KMS-11 (cell line): Measurements from ENCODE around the gene SERHL2.
"Not testable (repeated sequence)": the region's sequence is repeated elsewhere in the genome, so short reads cannot be mapped to it uniquely, and the experiment has no call there.

Source experiments
- H2AFZ ChIP-seq: fragments of 200-600 bp; sonication (generic); 2 replicates; pipeline ENCODE4 v1.6.1; 2016; ENCODE audit warnings: antibody characterized with exemption, mixed run types, low read depth
- H3K27ac ChIP-seq: fragments of 200-600 bp; sonication (generic); 2 replicates; pipeline ENCODE4 v1.6.1; 2016; ENCODE audit warnings: mild to moderate bottlenecking, mixed run types
- H3K27me3 ChIP-seq: fragments of 200-600 bp; sonication (generic); 2 replicates; pipeline ENCODE4 v1.6.1; 2017; ENCODE audit warnings: mild to moderate bottlenecking, low read depth, mixed run types, moderate library complexity; ENCODE audit not compliant: insufficient read depth
- H3K36me3 ChIP-seq: fragments of 200-600 bp; sonication (generic); 2 replicates; pipeline ENCODE4 v1.6.1; 2017; ENCODE audit warnings: mild to moderate bottlenecking, mixed run types; ENCODE audit not compliant: insufficient read depth
- H3K4me1 ChIP-seq: fragments of 200-600 bp; sonication (generic); 2 replicates; pipeline ENCODE4 v1.6.1; 2016; ENCODE audit warnings: mild to moderate bottlenecking, low read depth, mixed run types; ENCODE audit not compliant: poor library complexity, severe bottlenecking
- H3K4me2 ChIP-seq: fragments of 200-600 bp; sonication (generic); 2 replicates; pipeline ENCODE4 v1.7.0; 2016; ENCODE audit warnings: mild to moderate bottlenecking, mixed run types
- H3K4me3 ChIP-seq: fragments of 200-600 bp; sonication (generic); IDR thresholded peaks from 2 replicates; pipeline ENCODE4 v1.6.1; 2017; ENCODE audit warnings: low read depth, low read length, mixed read lengths; ENCODE audit not compliant: insufficient read depth
- H3K79me2 ChIP-seq: fragments of 200-600 bp; sonication (generic); 2 replicates; pipeline ENCODE4 v1.6.1; 2016; ENCODE audit warnings: low read depth, mixed run types; ENCODE audit not compliant: insufficient read depth
- H3K9ac ChIP-seq: fragments of 200-600 bp; sonication (generic); 2 replicates; pipeline ENCODE4 v1.6.1; 2016; ENCODE audit warnings: mild to moderate bottlenecking, mixed run types
- H4K20me1 ChIP-seq: fragments of 200-600 bp; sonication (generic); 2 replicates; pipeline ENCODE4 v1.6.1; 2016; ENCODE audit warnings: mild to moderate bottlenecking, mixed run types; ENCODE audit not compliant: insufficient read depth
- TF ChIP-seq, protein P1 (sequence below): fragments of 200-600 bp; sonication (generic); conservative IDR thresholded peaks from 2 replicates; pipeline ENCODE4 v1.6.1; 2017; ENCODE audit warnings: low read depth, mild to moderate bottlenecking, antibody characterized with exemption, low read length, moderate library complexity, mixed read lengths

Gene SERHL2, protein sequence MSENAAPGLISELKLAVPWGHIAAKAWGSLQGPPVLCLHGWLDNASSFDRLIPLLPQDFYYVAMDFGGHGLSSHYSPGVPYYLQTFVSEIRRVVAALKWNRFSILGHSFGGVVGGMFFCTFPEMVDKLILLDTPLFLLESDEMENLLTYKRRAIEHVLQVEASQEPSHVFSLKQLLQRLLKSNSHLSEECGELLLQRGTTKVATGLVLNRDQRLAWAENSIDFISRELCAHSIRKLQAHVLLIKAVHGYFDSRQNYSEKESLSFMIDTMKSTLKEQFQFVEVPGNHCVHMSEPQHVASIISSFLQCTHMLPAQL

DNA sequence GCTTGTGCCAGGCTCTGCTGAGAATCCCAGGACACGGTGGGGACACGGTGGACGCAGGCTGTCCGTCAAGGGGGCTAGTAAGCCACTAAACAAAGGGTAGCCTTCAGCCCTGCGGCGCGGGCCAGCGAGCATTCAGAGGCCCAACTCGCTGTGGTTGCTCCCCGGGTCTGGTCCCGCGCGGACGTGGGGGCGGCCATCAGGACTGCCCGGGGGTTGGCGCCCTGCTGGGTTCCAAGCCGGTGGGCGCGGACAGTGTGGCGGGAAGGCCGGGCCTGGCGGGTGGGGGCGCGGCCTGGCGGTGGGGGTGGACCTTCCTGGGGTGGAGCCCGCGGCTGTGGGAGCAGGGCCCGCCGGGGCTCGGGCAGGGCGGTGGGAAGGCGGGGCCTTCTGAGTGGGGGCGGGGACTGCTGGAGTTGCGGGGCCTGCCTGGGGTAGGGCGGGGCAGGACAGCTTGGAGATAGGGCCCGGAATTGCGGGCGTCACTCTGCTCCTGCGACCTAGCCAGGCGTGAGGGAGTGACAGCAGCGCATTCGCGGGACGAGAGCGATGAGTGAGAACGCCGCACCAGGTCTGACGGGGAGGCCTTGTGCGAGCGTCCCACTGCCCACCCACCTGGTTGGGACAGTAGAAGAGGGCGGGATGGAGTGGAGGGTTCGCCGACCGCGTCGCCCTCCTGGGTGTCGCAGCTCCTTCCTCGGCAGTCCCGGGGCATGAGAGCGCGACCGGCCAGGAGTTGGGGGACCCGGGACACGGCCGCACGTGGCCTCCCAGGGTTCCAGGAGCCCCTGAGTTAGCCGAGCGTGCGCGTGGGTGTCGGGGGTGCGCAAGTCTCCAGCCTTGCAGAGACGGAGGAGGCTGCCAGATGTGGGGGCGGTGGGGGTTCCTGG lies at the start of gene SERHL2:
TSS of gene SERHL2 (plus strand) at position 482 of the 887 bp plus-strand sequence. CDS start at position 547, 65 bp downstream.
- Histone ChIP-seq H3K4me3 (no peak within 1 kb of the TSS), H3K36me3 (no peaks in the 10 kb centered on the region), H3K4me1 (peaks cover 23% of the 10 kb centered on the region), H4K20me1 (no peaks in the 10 kb centered on the region), H3K27me3 (peaks cover 40% of the 10 kb centered on the region), H3K9ac (no peak within 1 kb of the TSS), H2AFZ (no peak within 1 kb of the TSS), H3K79me2 (no peaks in the 10 kb centered on the region), H3K27ac (no peak within 1 kb of the TSS), H3K4me2 (no peak within 1 kb of the TSS)
- TF ChIP-seq, protein P1, sequence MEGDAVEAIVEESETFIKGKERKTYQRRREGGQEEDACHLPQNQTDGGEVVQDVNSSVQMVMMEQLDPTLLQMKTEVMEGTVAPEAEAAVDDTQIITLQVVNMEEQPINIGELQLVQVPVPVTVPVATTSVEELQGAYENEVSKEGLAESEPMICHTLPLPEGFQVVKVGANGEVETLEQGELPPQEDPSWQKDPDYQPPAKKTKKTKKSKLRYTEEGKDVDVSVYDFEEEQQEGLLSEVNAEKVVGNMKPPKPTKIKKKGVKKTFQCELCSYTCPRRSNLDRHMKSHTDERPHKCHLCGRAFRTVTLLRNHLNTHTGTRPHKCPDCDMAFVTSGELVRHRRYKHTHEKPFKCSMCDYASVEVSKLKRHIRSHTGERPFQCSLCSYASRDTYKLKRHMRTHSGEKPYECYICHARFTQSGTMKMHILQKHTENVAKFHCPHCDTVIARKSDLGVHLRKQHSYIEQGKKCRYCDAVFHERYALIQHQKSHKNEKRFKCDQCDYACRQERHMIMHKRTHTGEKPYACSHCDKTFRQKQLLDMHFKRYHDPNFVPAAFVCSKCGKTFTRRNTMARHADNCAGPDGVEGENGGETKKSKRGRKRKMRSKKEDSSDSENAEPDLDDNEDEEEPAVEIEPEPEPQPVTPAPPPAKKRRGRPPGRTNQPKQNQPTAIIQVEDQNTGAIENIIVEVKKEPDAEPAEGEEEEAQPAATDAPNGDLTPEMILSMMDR = no peak

DNA sequence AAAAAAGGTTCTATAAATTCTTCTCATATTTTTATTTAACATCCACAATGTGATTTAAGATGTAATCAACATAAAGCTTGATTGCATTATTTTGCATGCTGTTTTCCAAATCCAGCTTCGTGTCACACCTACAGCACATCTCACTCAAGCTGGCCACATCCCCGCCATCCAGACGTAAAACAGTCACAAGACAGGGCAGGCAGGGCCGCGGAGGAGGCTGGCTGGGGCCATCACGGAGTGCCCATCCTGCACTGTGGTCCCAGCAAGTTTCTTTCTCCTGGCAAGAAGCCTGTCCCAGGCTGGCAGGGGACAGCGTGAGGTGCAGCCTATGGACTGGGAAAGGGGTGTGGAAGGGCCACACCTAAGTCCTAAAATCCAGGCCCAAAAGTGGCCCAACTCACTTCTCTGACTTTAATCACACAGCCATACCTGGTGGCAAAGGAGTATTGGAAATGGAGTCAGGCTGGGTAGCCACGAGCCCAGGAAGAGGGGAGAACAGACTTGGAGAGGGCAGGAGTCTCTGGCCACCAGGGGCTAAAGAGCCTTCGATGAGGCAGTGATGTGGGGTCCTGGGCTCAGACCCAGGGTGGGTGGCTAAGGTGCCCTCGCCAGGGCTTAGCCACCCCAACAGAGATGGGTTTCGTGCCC lies 45.3 kb upstream of the SERHL2 start:
- H3K4me2 ChIP-seq, H3K27ac ChIP-seq, H3K27me3 ChIP-seq, H3K79me2 ChIP-seq, H3K4me1 ChIP-seq, H2AFZ ChIP-seq, H3K9ac ChIP-seq, H3K4me3 ChIP-seq, H3K36me3 ChIP-seq, H4K20me1 ChIP-seq: not testable (repeated sequence)

DNA sequence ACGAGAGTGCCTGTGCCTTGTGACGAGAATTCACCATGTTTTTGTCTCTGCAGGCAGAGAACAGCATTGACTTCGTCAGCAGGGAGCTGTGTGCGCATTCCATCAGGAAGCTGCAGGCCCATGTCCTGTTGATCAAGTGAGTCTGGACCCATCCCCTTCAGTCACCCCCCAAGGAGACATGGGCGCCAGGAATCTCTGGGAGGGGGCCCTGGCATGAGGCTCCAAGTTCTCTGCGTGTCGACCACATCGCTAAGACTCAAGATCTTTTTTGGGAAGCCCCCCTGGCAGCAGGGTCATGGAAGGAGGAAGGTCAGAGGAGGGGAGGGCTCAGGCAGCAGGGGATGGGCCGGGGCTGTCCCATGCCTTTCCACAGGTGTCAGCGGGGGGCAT lies 44.8 kb upstream of the SERHL2 start:
- H3K27me3 ChIP-seq, H3K4me1 ChIP-seq, H4K20me1 ChIP-seq, H3K4me3 ChIP-seq, H3K4me2 ChIP-seq, H2AFZ ChIP-seq, H3K36me3 ChIP-seq, H3K9ac ChIP-seq, H3K27ac ChIP-seq, H3K79me2 ChIP-seq: not testable (repeated sequence)

DNA sequence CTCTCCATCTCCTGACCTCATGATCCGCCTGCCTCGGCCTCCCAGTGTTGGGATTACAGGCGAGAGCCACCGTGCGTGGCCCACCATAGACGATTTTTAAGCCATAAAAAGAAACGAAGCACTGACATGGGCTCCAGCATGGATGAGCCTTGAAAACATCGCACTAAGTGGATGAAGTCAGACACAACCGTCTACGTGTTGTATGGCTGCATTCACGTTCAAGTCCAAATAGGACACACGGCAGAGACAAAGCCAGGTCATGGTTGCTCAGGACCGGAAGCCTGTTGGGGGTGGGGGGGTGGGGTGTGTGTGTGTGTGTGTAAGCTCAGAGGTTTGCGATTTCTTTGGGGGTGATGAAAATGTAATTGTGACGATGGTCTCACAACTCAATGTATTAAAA lies 44.2 kb upstream of the SERHL2 start:
- H3K36me3 ChIP-seq = no peaks in the 10 kb centered on the region
- no peak overlapping the region for H2AFZ ChIP-seq
- TF ChIP-seq, protein P1 = no peak
- no peaks in the 10 kb centered on the region; the same call in 1 of the 2 replicates for H3K27me3 ChIP-seq
- H3K79me2 ChIP-seq = no peaks in the 10 kb centered on the region
- peaks cover 4% of the 10 kb centered on the region for H3K4me1 ChIP-seq
- H4K20me1 ChIP-seq = no peaks in the 10 kb centered on the region
- H3K27ac ChIP-seq = no peak overlapping the region
- H3K4me3 ChIP-seq = no peak overlapping the region
- no peak overlapping the region for H3K4me2 ChIP-seq
- H3K9ac ChIP-seq = no peak overlapping the region

DNA sequence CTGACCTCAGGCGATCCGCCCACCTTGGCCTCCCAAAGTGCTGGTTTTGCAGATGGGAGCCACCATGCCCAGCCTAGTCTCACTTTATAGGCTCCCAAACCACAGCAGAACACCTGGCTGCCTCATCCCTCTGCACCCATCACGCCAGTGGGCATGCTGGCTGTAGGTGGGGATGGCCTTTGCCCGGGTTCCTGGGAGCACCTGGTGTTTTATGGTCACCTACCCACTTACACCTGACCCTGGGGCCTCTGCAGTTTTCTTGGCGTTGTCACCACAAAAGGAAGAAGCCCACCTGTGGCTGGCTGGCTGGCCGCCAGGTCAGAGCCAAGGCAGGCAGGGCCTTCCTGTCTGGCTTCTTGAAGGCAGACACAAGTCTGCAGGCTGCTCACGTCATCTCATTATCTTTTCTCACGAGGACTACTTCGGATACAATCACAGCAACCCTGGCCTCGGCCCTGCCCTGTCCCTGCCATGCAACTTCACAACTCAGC lies 42.3 kb upstream of the SERHL2 start:
- H3K27ac ChIP-seq = no peak overlapping the region

DNA sequence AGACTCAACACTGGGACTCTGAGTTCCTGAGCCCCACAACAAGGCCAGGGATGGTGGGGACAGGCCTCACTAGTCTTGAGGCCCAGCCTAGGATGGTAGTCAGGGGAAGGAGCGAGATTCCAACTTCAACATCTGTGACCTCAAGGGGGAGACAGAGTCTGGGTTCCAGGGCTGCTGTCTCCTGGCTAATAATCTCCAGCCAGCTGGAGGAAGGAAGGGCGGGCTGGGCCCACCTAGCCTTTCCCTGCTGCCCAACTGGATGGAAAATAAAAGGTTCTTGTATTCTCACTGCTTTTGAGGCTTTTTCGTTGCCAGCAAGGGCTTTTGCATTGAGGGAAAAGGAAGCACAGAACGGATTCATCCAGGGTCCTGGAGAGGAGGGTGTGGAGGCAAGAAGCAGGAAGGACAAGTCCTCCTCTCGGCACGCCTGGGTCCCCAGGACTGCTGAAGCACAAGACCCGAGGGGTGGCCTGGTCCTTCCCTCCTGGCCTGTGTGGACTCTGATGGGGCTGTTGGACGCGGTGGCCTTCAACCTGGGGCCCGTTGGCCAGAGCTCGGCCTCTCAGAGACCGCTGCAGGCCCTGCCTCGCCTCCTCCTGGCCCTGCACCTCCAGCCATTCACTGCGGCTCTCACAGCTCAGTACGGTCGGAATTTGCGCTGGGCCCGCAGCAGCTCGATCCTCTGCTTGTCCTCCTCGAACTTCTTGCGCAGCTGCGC lies 41.3 kb upstream of the SERHL2 start:
- not testable (repeated sequence) for H3K36me3 ChIP-seq, H3K4me3 ChIP-seq, H3K79me2 ChIP-seq, H2AFZ ChIP-seq, H3K9ac ChIP-seq, H3K4me1 ChIP-seq, H3K27ac ChIP-seq, H3K27me3 ChIP-seq, H4K20me1 ChIP-seq, H3K4me2 ChIP-seq

More for the DNA sequence above, 42.3 kb upstream of the SERHL2 start:
- H3K79me2 ChIP-seq = no peaks in the 10 kb centered on the region
- no peaks in the 10 kb centered on the region; the same call in 1 of the 2 replicates for H3K27me3 ChIP-seq
- H3K4me1 ChIP-seq = peaks cover 4% of the 10 kb centered on the region
- H4K20me1 ChIP-seq = no peaks in the 10 kb centered on the region
- H3K4me2 ChIP-seq = no peak overlapping the region
- no peak overlapping the region for H2AFZ ChIP-seq
- no peak overlapping the region for H3K4me3 ChIP-seq
- no peaks in the 10 kb centered on the region for H3K36me3 ChIP-seq
- TF ChIP-seq, protein P1 = no peak
- H3K9ac ChIP-seq = no peak overlapping the region

DNA sequence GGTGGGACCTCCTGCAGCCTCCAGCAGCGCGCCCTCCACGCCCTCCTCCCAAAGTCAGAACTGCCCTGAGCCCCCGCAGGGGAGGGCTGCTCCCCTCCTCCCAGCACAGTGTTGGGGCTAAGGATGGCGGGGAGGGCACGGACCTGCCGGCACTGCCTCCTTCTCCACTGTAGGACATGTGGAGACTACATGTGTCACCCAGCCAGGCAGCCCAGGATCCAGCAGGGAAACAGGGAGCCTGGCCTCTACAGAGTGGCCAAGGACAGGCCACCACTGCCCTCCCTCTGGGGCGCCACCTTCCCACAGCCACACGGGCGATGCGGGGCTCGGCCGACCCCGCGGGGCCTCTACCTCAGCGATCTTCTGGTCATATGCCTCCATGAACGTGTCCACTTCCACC lies 39.4 kb upstream of the SERHL2 start:
- not testable (repeated sequence) for H3K4me3 ChIP-seq, H3K27me3 ChIP-seq, H3K27ac ChIP-seq, H4K20me1 ChIP-seq, H3K9ac ChIP-seq, H3K4me1 ChIP-seq, H3K4me2 ChIP-seq, H3K36me3 ChIP-seq, H2AFZ ChIP-seq
- H3K79me2 ChIP-seq = peaks cover 11% of the 10 kb centered on the region; the same call in 1 of the 2 replicates
